RWPE1 (cell line): ENCODE measurements around the gene DRP2.
"Not testable (repeated sequence)": the region's sequence is repeated elsewhere in the genome, so short reads cannot be mapped to it uniquely, and the experiment has no call there.

Experiments
- CTCF ChIA-PET: fragments of 350-600 bp; sonication (Branson Sonifier 250); formaldehyde crosslinking; extraction: SDS; loops from one replicate; lab custom pipeline; 2021; lab: Yijun Ruan, JAX
- POLR2A ChIA-PET: fragments of 400-600 bp; formaldehyde crosslinking; extraction: SDS; loops from one replicate; lab custom pipeline; 2020; ENCODE audit warnings: antibody characterized with exemption; ENCODE audit not compliant: low non-redundant PET; lab: Yijun Ruan, JAX
- DNase-seq: peaks from one replicate; pipeline ENCODE4 v3.0.0; 2012; ENCODE audit warnings: low spot score
- H3K27ac ChIP-seq: fragments of 450-650 bp; 2 replicates; pipeline ENCODE4 v1.5.1; 2017
- CTCF ChIP-seq: fragments of 450-650 bp; conservative IDR thresholded peaks from 2 replicates; pipeline ENCODE4 v1.5.1; 2017; ENCODE audit warnings: low read depth, mild to moderate bottlenecking

Gene DRP2

DNA sequence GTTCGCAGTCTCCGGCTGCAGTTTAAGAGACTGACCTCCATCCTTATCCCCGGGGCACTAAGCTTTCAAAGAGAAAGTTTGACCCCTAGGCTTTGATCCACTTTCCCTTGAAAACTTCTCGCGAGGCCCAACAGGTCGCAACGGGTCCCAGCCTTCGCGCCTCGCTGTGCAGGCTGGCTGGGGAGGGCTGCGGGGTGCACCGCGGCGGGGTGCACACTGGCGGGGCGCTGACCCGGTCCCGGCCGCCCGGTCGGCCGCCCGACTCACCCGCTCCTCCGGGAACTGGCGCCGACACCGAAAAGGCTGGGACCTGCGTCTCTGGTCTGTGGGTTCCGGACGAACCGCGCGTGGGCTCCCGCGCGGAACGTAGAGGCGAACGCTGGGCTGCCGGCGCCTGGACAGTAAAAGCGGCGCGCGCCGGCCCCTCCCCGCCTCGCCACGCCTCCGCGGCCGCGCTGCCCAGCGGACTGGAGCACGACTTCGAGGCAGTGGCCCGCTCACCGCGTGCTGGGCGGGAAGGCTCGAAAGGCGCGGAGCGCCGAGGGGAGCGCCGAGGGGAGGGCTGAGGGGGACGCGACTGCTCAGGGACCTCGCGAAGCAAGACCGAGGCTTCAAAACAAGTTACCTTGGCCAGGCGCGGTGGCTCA, 71.5 kb downstream of the DRP2 start, which contains the start of gene TAF7L:
TSS of gene TAF7L (minus strand) at position 378 of the 647 bp plus-strand sequence. CDS start 3,791 bp downstream, outside the sequence.
- CTCF ChIA-PET, result no interaction called here
- TF ChIP-seq CTCF, result no peak
- POLR2A ChIA-PET, result no interaction called here
- DNase-seq, result no peak
- no peak within 1 kb of the TSS for H3K27ac ChIP-seq

- CTCF ChIA-PET, H3K27ac ChIP-seq, DNase-seq, POLR2A ChIA-PET: not testable (repeated sequence)
These were observed 76.0 kb downstream of the DRP2 start for GRCh38 chrX:101295603-101296002.

GRCh38 chrX:101303790-101304189, 84.2 kb downstream of the DRP2 start:
- no peak for DNase-seq
- ChIA-PET POLR2A (no interaction called here), CTCF (no interaction called here)
- H3K27ac ChIP-seq, result no peak overlapping the region
- TF ChIP-seq CTCF, result no peak
